Ishikawa (cell line): ENCODE measurements around the gene PHKA2.

Experiments
- CEBPB ChIP-seq: IDR thresholded peaks from 2 replicates; pipeline ENCODE4 v1.6.1; 2012
- CREB1 ChIP-seq: IDR thresholded peaks from 2 replicates; pipeline ENCODE4 v1.6.1; 2012; ENCODE audit warnings: low read depth
- EGR1 ChIP-seq: IDR thresholded peaks from 2 replicates; pipeline ENCODE4 v1.6.1; 2012
- EP300 ChIP-seq: IDR thresholded peaks from 2 replicates; pipeline ENCODE4 v1.6.1; 2012; ENCODE audit warnings: borderline replicate concordance
- FOXM1 ChIP-seq: IDR thresholded peaks from 2 replicates; pipeline ENCODE4 v1.6.1; 2012; ENCODE audit warnings: low read depth, borderline replicate concordance
- NFIC ChIP-seq: IDR thresholded peaks from 2 replicates; pipeline ENCODE4 v1.6.1; 2012
- RAD21 ChIP-seq: IDR thresholded peaks from 2 replicates; pipeline ENCODE4 v1.6.1; 2012; ENCODE audit warnings: low read depth
- TAF1 ChIP-seq: IDR thresholded peaks from 2 replicates; pipeline ENCODE4 v1.6.1; 2012; ENCODE audit warnings: low read depth, mild to moderate bottlenecking
- TCF12 ChIP-seq: IDR thresholded peaks from 2 replicates; pipeline ENCODE4 v1.6.1; 2012; ENCODE audit warnings: low read depth
- TEAD4 ChIP-seq: IDR thresholded peaks from 2 replicates; pipeline ENCODE4 v1.6.1; 2012
- YY1 ChIP-seq: IDR thresholded peaks from 2 replicates; pipeline ENCODE4 v1.6.1; 2012; ENCODE audit warnings: low read depth
- ZBTB7A ChIP-seq: IDR thresholded peaks from 2 replicates; pipeline ENCODE4 v1.6.1; 2012; ENCODE audit warnings: low read depth
- TF ChIP-seq, protein P1 (sequence below): IDR thresholded peaks from 2 replicates; pipeline ENCODE4 v1.6.1; 2012
- TF ChIP-seq, protein P2 (sequence below): IDR thresholded peaks from 2 replicates; pipeline ENCODE4 v1.6.1; 2012
- TF ChIP-seq, protein P3 (sequence below): IDR thresholded peaks from 2 replicates; pipeline ENCODE4 v1.6.1; 2012; ENCODE audit warnings: low read depth, mild to moderate bottlenecking

PHKA2 gene

DNA sequence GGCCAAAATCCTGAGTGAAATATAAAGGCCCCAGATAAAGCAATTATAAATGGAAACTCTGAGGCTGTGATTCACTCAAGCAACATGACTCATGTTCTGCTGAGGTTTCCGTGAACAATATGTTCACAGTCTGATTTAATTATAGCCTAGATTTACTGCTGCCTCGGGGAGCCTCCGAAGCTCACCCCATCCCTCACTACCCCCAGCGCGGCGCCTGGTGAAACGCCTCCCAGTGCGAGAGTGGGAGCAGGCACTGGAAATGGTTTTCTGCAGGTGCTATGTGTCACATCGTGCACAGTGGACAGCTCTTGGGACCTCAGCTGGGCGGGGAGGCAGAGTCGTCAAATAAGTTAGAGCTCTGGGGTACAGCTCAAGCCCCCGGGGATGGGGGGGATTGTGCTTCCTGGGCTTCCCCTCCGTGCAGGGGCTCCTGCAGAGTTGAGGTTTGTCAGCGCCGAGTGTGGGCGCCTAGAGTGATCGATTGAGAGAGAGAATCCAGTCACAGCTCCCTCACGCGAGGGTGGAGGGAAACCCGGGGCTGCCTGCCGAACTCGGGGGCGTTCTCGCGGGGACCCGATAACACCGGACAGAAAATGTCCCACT, 110.6 kb downstream of the PHKA2 start:
- TF ChIP-seq TAF1 (no peak), TCF12 (no peak), NFIC (no peak), CEBPB (no peak), EP300 (no peak), TEAD4 (no peak), FOXM1 (no peak)

DNA sequence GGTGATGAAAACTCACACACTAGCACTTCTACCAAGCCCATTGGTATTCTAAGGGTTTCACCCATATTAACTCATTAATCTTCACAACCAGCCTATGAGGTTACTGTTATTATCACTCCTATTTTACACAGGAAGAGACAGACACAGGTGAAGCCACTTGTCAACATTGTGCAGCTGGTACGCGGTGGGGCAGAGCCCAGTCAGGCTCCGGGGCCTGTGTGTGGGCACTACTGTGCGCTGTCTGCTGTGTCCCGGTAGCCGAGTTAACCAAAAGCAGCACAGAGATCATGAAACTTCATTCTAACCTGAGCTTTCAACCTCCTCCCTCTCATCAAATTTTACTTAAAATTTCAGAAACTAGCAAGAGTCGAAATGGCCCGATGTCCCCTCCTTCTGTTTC, 111.3 kb downstream of the PHKA2 start:
- TF ChIP-seq, protein P1, sequence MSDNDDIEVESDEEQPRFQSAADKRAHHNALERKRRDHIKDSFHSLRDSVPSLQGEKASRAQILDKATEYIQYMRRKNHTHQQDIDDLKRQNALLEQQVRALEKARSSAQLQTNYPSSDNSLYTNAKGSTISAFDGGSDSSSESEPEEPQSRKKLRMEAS: no peak
- no peak for TF ChIP-seq YY1
- TF ChIP-seq TEAD4: no peak
- no peak for TF ChIP-seq TAF1
- TF ChIP-seq, protein P2, sequence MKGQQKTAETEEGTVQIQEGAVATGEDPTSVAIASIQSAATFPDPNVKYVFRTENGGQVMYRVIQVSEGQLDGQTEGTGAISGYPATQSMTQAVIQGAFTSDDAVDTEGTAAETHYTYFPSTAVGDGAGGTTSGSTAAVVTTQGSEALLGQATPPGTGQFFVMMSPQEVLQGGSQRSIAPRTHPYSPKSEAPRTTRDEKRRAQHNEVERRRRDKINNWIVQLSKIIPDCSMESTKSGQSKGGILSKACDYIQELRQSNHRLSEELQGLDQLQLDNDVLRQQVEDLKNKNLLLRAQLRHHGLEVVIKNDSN: no peak
- TF ChIP-seq FOXM1: no peak
- TF ChIP-seq, protein P3, sequence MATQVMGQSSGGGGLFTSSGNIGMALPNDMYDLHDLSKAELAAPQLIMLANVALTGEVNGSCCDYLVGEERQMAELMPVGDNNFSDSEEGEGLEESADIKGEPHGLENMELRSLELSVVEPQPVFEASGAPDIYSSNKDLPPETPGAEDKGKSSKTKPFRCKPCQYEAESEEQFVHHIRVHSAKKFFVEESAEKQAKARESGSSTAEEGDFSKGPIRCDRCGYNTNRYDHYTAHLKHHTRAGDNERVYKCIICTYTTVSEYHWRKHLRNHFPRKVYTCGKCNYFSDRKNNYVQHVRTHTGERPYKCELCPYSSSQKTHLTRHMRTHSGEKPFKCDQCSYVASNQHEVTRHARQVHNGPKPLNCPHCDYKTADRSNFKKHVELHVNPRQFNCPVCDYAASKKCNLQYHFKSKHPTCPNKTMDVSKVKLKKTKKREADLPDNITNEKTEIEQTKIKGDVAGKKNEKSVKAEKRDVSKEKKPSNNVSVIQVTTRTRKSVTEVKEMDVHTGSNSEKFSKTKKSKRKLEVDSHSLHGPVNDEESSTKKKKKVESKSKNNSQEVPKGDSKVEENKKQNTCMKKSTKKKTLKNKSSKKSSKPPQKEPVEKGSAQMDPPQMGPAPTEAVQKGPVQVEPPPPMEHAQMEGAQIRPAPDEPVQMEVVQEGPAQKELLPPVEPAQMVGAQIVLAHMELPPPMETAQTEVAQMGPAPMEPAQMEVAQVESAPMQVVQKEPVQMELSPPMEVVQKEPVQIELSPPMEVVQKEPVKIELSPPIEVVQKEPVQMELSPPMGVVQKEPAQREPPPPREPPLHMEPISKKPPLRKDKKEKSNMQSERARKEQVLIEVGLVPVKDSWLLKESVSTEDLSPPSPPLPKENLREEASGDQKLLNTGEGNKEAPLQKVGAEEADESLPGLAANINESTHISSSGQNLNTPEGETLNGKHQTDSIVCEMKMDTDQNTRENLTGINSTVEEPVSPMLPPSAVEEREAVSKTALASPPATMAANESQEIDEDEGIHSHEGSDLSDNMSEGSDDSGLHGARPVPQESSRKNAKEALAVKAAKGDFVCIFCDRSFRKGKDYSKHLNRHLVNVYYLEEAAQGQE: no peak

DNA sequence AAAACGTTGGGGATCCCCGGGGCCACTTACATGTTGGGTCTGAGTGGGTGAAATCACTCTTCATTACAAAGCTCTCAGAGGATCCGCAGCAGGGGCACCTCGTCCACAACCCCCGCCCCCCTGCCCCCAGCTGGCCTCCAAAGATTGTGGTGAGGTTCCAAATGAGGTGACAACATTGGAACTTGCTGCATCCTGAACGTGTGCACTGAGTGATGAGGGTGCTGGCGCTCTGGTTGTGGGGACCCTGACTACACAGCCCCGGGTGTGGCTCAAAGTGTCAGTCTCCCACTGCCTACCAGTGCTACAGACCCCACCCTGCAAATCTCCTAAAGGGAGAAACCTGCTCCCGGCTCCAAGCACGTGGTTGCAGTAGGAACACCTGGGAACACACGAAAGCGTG, 111.9 kb downstream of the PHKA2 start:
- TF ChIP-seq, protein P3: no peak
- no peak for TF ChIP-seq RAD21
- TF ChIP-seq CREB1: no peak
- TF ChIP-seq, protein P2: no peak

DNA sequence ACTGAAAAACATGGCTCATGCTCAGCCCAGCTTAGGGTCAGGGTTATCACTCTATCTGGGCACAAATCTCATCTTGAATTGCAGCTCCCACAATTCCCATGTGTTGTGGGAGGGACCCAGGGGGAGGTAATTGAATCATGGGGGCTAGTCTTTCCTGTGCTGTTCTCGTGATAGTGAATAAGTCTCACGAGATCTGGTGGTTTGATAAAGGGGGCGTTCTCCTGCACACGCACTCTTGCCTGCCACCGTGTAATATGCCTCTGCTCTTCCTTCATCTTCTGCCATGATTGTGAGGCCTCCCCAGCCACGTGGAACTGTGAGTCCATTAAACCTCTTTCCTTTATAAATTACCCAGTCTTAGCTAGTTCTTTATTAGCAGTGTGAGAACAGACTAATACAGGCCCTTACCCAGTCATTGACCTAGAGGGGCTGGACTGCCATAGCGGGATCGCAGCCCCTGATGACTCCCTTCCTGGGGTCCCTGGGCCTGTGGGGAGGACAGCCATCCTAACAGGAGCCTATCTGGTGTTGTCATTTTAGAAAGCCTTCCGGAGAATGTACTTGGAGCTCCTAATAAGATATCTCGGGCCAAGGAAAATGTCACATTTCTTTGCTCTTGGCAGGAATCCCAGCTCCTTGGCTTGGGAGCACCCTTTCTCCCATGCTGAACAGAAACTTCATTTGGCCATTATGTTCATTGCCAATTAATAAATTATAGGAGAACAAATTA, 112.6 kb downstream of the PHKA2 start:
- TF ChIP-seq CEBPB (no peak), TAF1 (no peak), ZBTB7A (no peak), YY1 (no peak), RAD21 (no peak), NFIC (no peak), EP300 (no peak)
- TF ChIP-seq, protein P3: no peak
- TF ChIP-seq, protein P2: no peak

DNA sequence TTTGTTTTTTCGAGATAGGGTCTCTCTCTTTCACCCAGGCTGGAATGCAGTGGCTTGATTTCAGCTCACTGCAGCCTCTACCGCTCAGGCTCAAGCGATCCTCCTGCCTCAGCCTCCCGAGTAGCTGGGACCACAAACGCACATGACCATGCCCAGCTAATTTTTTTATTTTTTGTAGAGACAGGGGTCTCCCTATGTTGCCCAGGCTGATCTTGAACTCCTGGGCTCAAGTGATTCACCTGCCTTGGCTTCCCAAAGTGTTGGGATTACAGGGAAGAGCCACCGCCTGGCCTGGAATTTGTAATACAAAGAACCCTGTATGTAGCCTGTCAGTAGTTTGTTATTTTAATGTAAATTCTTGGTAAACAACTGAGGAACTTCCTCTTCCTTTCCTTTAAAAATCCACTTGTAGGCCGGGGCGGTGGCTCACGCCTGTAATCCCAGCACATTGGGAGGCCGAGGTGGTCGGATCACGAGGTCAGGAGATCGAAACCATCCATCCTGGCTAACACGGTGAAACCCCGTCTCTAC, 119.5 kb downstream of the PHKA2 start:
- TF ChIP-seq EP300 (no peak), CREB1 (no peak), TCF12 (no peak), EGR1 (no peak), ZBTB7A (no peak), NFIC (no peak)
